Measurements from ENCODE around the gene SRL. TPM values are rescaled to one million over a fixed set of nuclear protein-coding genes. Genes with fewer than 3 reads are reported as not detected.

SRL gene
- total and polyA plus RNA-seq, 2 donors (not counting 1 experiment from before 2014, with no cell fraction given), result not detected

DNA sequence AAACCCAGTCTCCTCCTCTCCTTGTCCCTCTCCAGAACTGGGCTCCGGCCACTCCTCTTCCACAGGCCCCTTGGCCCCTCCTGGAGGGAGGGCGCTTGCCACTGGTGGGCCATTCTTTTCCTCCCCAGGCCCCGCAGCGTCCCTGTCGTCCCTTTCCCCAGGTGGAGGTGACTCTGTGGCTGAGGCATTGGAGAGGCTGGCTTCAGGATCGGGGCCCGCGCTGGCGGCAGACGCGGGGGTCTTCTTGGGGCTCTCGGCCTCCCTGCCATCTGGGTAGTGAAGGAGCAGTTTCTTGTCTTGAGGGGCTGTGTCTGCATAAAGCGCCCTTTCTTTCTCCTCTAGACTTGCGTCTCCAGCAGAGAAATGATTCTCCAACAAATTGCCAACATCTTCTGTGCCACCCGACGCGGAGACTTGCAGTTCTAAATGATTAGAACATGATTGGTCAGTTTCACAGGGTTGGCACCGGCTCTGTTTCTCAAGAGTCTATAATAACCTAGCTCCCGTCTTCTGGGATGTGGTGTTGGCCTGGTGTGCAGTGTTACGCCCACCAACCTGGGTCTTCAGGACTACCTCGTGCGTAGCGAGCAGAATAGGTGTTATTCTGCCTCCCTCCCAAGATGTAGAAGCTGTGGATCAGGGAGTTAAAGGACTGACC lies 34.1 kb downstream of the SRL start:
- WGBS (ENCODE audit: insufficient coverage), result 89% methylated on average over 15 of the region's 23 CpGs
- no peak overlapping the region for H3K27ac Mint-ChIP-seq

DNA sequence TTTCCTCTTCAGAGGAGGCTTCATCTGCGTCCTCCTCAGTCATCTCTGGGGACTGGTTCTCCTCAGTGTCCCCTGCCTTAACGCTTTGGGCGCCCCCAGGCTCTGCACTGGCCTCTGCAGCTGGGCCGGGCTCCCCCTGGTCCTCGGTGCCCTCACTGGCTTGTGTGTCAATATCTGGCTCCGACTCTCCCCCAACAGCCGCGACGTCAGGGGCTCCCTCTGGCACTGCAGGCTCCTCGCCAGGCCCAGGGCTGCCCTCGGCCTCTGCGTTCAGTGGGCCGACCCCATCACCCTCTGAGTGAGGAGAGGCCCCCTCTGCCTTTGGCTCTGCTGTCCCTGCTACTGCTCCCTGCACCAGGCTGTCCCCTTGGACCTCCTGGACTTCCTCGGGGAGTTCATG lies 34.7 kb downstream of the SRL start:
- no peak overlapping the region for H3K9ac ChIP-seq (ENCODE audit: low read length)
- H3K4me1 ChIP-seq (ENCODE audit: control insufficient read depth in 2 of 2, insufficient read depth in 2 of 2, low read length in 2 of 2), result no peaks in the 10 kb centered on the region
- Mint-ChIP-seq H3K4me3 (no peak overlapping the region), H3K9me3 (ENCODE audit: insufficient read depth) (no peaks in the 10 kb centered on the region), H3K4me1 (no peaks in the 10 kb centered on the region), H3K27ac (no peak overlapping the region), H3K27me3 (peaks cover 6% of the 10 kb centered on the region)
- no peaks in the 10 kb centered on the region for H3K79me2 ChIP-seq (ENCODE audit: control insufficient read depth, insufficient read depth, low read length)
- WGBS (ENCODE audit: insufficient coverage), result 69% methylated on average over 14 of the region's 14 CpGs
- H4K20me1 ChIP-seq (ENCODE audit: control insufficient read depth, insufficient read depth, low read length, poor library complexity, severe bottlenecking), result no peaks in the 10 kb centered on the region
- H3K36me3 ChIP-seq (replicated peaks in 1 of 2; ENCODE audit: control extremely low read depth in 1 of 2, control insufficient read depth in 1 of 2, extremely low read depth in 1 of 2, insufficient read depth in 2 of 2, low read length in 1 of 2), result no peaks in the 10 kb centered on the region
- no peak overlapping the region for H2AFZ ChIP-seq (ENCODE audit: insufficient read depth, low read depth, low read length, poor library complexity, severe bottlenecking)
- ChIA-PET CTCF (no interaction called here), POLR2A (no interaction called here)
- TF ChIP-seq, protein P1, sequence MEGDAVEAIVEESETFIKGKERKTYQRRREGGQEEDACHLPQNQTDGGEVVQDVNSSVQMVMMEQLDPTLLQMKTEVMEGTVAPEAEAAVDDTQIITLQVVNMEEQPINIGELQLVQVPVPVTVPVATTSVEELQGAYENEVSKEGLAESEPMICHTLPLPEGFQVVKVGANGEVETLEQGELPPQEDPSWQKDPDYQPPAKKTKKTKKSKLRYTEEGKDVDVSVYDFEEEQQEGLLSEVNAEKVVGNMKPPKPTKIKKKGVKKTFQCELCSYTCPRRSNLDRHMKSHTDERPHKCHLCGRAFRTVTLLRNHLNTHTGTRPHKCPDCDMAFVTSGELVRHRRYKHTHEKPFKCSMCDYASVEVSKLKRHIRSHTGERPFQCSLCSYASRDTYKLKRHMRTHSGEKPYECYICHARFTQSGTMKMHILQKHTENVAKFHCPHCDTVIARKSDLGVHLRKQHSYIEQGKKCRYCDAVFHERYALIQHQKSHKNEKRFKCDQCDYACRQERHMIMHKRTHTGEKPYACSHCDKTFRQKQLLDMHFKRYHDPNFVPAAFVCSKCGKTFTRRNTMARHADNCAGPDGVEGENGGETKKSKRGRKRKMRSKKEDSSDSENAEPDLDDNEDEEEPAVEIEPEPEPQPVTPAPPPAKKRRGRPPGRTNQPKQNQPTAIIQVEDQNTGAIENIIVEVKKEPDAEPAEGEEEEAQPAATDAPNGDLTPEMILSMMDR (IDR thresholded peaks at IDR 0.05), result no peak
- no peak for TF ChIP-seq EZH2 (IDR thresholded peaks at IDR 0.05; ENCODE audit: borderline replicate concordance, insufficient read depth, low read depth, low read length, poor library complexity, severe bottlenecking)
- H3K4me2 ChIP-seq (replicated peaks; ENCODE audit: low read depth, low read length, poor library complexity, severe bottlenecking), result no peak overlapping the region
- DNase-seq, result no peak
- intact Hi-C loops (cut with micrococcal nuclease), result no loop called here
- H3K9me3 ChIP-seq (ENCODE audit: control extremely low read depth in 1 of 3, control insufficient read depth in 2 of 3, insufficient read depth in 1 of 3, low read length in 2 of 3), result no peaks in the 10 kb centered on the region
- no peak for ATAC-seq (ENCODE audit: low read depth)
- H3K4me3 ChIP-seq (ENCODE audit: control extremely low read depth in 1 of 5, extremely low read depth in 1 of 5, insufficient read depth in 1 of 5, low read depth in 2 of 5, low read length in 4 of 5), result no peak overlapping the region
- peaks cover 0 to 6% (median 1%) of the 10 kb centered on the region in 4 experiments for H3K27me3 ChIP-seq (replicated peaks in 1 of 4; ENCODE audit: control extremely low read depth in 1 of 4, control insufficient read depth in 3 of 4, insufficient read depth in 4 of 4, low read length in 3 of 4)
- H3K27ac ChIP-seq (ENCODE audit: low read length in 2 of 2), result no peak overlapping the region

More for the DNA sequence above, 34.1 kb downstream of the SRL start:
- CTCF ChIA-PET, result no interaction called here
- H3K4me2 ChIP-seq (replicated peaks; ENCODE audit: low read depth, low read length, poor library complexity, severe bottlenecking), result no peak overlapping the region
- intact Hi-C loops (cut with micrococcal nuclease), result no loop called here
- H3K79me2 ChIP-seq (ENCODE audit: control insufficient read depth, insufficient read depth, low read length), result no peaks in the 10 kb centered on the region
- ATAC-seq (ENCODE audit: low read depth), result no peak
- Mint-ChIP-seq H3K4me3 (no peak overlapping the region), H3K4me1 (no peaks in the 10 kb centered on the region), H3K9me3 (ENCODE audit: insufficient read depth) (no peaks in the 10 kb centered on the region), H3K27me3 (peaks cover 7% of the 10 kb centered on the region)
- DNase-seq, result no peak
- no peak overlapping the region for H3K4me3 ChIP-seq (ENCODE audit: control extremely low read depth in 1 of 5, extremely low read depth in 1 of 5, insufficient read depth in 1 of 5, low read depth in 2 of 5, low read length in 4 of 5)
- POLR2A ChIA-PET, result interaction anchor here (0.6 kb wide), 1 partner anchor 703 kb away, joined by 8 read pairs; no protein-coding TSS in a partner anchor
- no peak overlapping the region for H2AFZ ChIP-seq (ENCODE audit: insufficient read depth, low read depth, low read length, poor library complexity, severe bottlenecking)
- peaks cover 0 to 6% (median 1%) of the 10 kb centered on the region in 4 experiments for H3K27me3 ChIP-seq (replicated peaks in 1 of 4; ENCODE audit: control extremely low read depth in 1 of 4, control insufficient read depth in 3 of 4, insufficient read depth in 4 of 4, low read length in 3 of 4)
- TF ChIP-seq, protein P1 (IDR thresholded peaks at IDR 0.05), result no peak
- no peak for TF ChIP-seq EZH2 (IDR thresholded peaks at IDR 0.05; ENCODE audit: borderline replicate concordance, insufficient read depth, low read depth, low read length, poor library complexity, severe bottlenecking)
- H3K4me1 ChIP-seq (ENCODE audit: control insufficient read depth in 2 of 2, insufficient read depth in 2 of 2, low read length in 2 of 2), result no peaks in the 10 kb centered on the region
- no peaks in the 10 kb centered on the region for H3K9me3 ChIP-seq (ENCODE audit: control extremely low read depth in 1 of 3, control insufficient read depth in 2 of 3, insufficient read depth in 1 of 3, low read length in 2 of 3)
- H4K20me1 ChIP-seq (ENCODE audit: control insufficient read depth, insufficient read depth, low read length, poor library complexity, severe bottlenecking), result no peaks in the 10 kb centered on the region
- no peak overlapping the region for H3K27ac ChIP-seq (ENCODE audit: low read length in 2 of 2)
- H3K9ac ChIP-seq (ENCODE audit: low read length), result no peak overlapping the region
- no peaks in the 10 kb centered on the region for H3K36me3 ChIP-seq (replicated peaks in 1 of 2; ENCODE audit: control extremely low read depth in 1 of 2, control insufficient read depth in 1 of 2, extremely low read depth in 1 of 2, insufficient read depth in 2 of 2, low read length in 1 of 2)
